ENCODE measurements around the gene DUSP15.

DNA sequence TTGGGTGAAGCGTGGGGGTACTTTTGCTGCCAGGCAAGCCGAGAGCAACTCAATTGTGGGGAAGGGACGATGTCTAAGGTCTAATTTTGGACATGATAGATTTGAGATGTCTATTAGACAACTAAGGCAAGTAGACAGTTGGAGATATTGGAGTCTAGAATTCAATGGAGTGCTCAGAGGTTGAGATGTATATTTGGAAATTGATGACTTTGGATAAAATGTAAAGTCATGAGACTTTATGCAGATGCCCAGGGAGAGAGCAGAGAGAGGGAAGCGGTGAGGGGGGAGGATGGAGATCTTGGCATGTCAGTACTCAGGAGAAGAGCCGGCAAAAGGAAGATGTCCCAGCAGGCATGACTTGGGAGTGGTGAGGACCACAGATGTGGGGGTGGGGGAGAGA lies 44.3 kb downstream of the DUSP15 start:
- no peak for TF ChIP-seq CTCF (IDR thresholded peaks at IDR 0.05; ENCODE audit: insufficient read depth, low read length, poor library complexity, severe bottlenecking)
- no peak for TF ChIP-seq EZH2phosphoT487 (conservative IDR thresholded peaks at IDR 0.05; ENCODE audit: low read length)

Data from SU-DHL-6 (cell line).